SIG-M5 (cell line): Measurements from ENCODE around the gene FBN2.
"Not testable (repeated sequence)": the region's sequence is repeated elsewhere in the genome, so short reads cannot be mapped to it uniquely, and the experiment has no call there.

ENCODE experiments used
- DNase-seq: peaks from one replicate; lab custom pipeline; 2025; lab: John Stamatoyannopoulos, UW

Gene FBN2

GRCh38 chr5:128534726-128535125 lies 3.3 kb downstream of the FBN2 start:
- no peak for DNase-seq

- DNase-seq, result no peak
These were observed 5.3 kb downstream of the FBN2 start for GRCh38 chr5:128532776-128533175.

GRCh38 chr5:128532127-128532526 lies 5.9 kb downstream of the FBN2 start:
- DNase-seq, result no peak

GRCh38 chr5:128528637-128529255 lies 9.3 kb downstream of the FBN2 start:
- DNase-seq, result no peak

GRCh38 chr5:128528126-128528525 lies 9.9 kb downstream of the FBN2 start:
- DNase-seq, result no peak

GRCh38 chr5:128527077-128527476 lies 11.0 kb downstream of the FBN2 start:
- DNase-seq, result no peak

GRCh38 chr5:128522336-128522735 lies 15.7 kb downstream of the FBN2 start:
- DNase-seq, result no peak

- no peak for DNase-seq
These were observed 18.2 kb downstream of the FBN2 start for GRCh38 chr5:128519827-128520226.

GRCh38 chr5:128516978-128517377 lies 21.1 kb downstream of the FBN2 start:
- no peak for DNase-seq

- DNase-seq, result no peak
These were observed 24.2 kb downstream of the FBN2 start for GRCh38 chr5:128513806-128514205.

GRCh38 chr5:128512894-128513293 lies 25.2 kb downstream of the FBN2 start:
- DNase-seq, result no peak

- DNase-seq, result no peak
These were observed 31.4 kb downstream of the FBN2 start for GRCh38 chr5:128506643-128507042.

- not testable (repeated sequence) for DNase-seq
These were observed 34.3 kb downstream of the FBN2 start for GRCh38 chr5:128503727-128504126.

GRCh38 chr5:128498844-128499455 lies 39.1 kb downstream of the FBN2 start:
- DNase-seq, result no peak

- no peak for DNase-seq
These were observed 43.5 kb downstream of the FBN2 start for GRCh38 chr5:128494516-128494915.

GRCh38 chr5:128493657-128494329 lies 44.3 kb downstream of the FBN2 start:
- DNase-seq, result no peak

GRCh38 chr5:128491291-128491690 lies 46.8 kb downstream of the FBN2 start:
- DNase-seq, result no peak

- DNase-seq, result no peak
These were observed 47.3 kb downstream of the FBN2 start for GRCh38 chr5:128490761-128491160.

- DNase-seq, result no peak
These were observed 51.0 kb downstream of the FBN2 start for GRCh38 chr5:128487041-128487440.

GRCh38 chr5:128483738-128484137 lies 54.3 kb downstream of the FBN2 start:
- no peak for DNase-seq

- no peak for DNase-seq
These were observed 57.0 kb downstream of the FBN2 start for GRCh38 chr5:128480906-128481633.

GRCh38 chr5:128480158-128480557 lies 57.9 kb downstream of the FBN2 start:
- no peak for DNase-seq
